ENCODE data around the gene GEMIN7.

Gene GEMIN7

DNA sequence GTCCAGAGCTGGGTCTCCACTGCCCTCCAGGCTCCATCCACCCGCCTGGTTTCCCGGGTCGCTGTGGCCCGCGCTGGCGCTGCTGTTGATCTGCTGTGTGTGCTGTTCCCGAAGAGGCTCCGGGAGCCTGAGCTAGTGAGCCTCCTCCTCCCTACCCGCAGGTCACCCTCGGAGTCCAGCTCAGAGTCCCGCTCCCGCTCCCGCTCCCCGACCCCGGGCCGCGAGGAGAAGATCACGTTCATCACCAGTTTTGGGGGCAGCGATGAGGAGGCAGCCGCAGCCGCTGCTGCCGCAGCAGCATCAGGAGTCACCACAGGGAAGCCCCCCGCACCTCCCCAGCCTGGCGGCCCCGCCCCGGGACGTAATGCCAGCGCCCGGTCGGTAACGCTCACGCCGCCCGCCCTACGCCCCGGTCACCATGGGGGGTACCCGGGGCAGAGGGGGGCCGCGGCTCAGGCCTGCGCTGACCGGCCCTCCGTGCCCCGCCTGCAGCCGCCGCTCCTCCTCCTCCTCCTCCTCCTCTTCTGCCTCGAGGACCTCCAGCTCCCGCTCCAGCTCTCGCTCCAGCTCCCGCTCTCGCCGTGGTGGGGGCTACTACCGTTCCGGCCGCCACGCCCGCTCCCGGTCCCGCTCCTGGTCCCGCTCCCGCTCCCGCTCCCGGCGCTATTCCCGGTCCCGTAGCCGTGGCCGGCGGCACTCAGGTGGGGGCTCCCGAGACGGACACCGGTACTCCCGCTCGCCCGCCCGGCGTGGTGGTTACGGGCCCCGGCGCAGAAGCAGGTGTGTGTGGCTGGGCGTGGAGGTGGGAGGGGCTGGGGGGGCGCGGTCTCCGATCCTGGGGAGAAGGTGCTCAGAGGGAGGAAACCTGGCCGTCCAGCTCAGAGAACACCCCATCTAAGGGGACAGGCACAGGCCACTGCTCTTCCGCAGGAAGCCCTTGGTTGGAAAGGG lies 14.9 kb upstream of the GEMIN7 start:
- no peak for DNase-seq

DNA sequence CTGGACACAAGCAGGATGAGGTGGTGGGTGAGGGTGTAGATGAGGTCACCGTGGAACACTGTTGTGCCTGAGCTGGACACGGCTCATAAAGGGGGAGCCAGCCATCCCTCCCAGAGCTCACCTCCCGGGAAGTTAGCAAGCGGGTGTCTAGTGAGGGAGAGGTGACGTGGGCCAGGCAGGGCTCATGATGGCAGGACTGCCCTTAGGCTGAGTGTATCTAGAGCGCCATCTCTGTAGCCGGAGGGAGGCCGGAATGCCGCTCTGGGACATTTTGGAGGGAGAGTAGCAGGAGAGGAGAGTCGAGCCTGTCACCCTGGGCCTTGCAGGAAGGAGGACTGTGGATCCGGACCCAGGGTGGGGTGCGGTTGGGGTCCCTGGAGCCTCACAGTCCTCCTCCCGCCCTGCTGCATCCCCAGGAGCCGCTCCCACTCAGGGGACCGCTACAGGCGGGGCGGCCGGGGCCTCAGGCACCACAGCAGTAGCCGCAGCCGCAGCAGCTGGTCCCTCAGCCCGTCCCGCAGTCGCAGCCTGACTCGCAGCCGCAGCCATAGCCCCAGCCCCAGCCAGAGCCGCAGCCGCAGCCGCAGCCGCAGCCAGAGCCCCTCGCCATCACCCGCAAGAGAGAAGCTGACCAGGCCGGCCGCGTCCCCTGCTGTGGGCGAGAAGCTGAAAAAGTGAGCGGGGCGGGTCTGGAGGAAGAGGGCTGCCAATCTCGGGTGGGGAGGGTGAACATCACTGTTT lies 12.0 kb upstream of the GEMIN7 start:
- DNase-seq = no peak

DNA sequence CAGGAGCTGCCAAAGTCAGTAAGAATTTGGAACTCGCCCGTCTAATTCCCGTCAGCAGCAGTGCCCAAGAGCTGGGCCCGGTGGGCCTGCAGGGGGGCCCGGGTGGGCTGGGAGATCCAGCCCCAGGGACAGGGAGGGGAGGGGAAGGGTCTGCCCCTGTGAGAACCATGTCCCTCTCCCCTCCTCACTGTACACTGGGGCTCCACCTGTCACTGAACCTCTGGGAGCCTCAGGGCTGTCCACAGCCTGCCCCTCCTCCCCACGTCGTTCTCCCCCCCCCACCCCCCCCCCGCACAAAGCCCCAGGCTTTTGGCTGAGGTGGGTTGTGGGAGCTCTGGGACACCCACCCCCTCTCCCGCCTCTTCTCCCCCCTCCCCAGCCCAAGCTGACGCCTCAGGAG lies 11.0 kb upstream of the GEMIN7 start:
- no peak for DNase-seq

DNA sequence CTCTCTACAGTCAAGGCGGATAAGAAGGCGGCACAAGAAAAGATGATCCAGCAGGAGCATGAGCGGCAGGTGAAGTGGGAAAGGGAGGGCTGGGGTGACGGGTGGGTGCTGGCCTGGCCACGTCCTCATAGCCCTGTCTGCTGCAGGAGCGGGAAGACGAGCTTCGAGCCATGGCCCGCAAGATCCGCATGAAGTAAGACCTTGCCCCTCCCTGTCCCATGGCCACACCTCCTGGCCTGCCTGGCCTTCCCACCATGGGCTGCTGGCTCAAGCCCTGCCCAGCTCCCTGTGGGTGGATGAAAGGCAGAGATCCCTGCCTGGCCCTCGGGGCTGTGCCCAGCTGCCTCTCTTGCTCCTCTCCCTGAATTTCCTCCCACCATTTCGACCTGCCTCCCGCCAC lies 10.0 kb upstream of the GEMIN7 start:
- no peak for DNase-seq

DNA sequence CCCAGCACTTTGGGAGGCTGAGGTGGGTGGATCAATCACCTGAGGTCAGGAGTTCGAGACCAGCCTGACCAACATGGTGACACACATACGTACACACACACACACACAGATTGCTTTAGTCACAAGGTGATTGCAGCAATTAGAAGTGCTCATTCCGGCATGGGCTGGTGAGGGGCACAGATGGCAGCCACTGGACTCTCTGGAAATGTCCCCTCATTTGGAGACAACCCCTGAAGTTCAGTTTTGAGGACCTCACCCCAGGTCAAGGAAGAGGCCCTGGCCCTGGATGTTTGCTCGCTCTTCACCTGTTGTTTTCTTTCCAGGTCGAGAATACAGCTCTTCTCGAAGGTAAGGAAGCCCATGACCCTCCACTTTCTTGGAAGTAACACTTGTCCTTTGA lies 8.8 kb upstream of the GEMIN7 start:
- no peak for DNase-seq

DNA sequence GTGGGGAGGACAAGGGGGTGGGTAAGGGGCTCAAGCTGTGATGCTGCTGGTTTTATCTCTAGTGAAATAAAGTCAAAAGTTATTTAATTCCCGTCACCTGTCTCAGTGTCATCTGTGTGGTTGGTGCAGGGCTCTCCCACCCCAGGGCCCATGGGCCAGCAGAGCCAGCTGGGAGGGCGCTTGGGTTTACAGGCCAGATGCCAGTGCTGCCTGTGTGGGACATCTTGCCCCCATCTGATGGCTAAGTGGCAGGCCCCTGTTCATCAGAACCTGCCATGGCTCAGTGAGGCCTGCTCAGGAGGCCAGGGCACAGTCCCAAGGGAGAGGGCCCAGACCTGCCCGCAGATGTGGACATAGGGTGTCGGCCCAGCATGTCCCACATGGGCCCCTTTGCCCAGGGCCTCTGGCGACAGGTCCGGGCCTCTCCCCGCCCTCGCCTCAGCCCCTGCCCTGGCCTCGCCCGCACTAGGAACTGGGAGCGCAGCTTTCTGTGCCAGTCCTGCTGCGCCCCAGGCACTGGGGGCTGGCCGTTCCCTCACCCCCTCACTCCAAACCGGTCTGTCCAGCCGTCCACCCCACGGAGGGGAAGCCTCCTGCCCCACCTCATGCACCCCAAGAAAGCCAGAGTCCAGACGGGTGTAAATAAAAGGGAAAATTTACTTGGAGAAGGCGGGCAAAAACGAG lies 8.1 kb upstream of the GEMIN7 start:
- no peak for DNase-seq

DNA sequence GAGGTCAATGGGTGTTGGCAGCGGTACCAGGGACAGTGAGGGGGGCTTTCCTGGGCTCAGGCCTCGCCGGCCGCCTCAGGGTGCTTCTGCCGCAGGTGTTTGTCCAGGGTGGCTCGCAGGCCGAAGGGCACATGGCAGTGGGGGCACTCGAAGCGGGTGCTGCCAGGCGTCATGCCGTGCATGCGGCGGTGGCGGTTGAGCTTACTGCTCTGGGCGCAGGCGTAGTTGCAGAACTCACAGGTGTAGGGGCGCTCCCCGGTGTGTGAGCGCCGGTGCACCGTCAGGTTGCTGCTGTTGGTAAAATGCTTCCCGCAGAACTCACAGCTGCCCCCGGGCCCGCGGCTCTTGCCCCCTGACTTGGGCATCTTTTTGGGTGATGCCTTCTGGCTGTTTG lies 7.5 kb upstream of the GEMIN7 start:
- DNase-seq = no peak

DNA sequence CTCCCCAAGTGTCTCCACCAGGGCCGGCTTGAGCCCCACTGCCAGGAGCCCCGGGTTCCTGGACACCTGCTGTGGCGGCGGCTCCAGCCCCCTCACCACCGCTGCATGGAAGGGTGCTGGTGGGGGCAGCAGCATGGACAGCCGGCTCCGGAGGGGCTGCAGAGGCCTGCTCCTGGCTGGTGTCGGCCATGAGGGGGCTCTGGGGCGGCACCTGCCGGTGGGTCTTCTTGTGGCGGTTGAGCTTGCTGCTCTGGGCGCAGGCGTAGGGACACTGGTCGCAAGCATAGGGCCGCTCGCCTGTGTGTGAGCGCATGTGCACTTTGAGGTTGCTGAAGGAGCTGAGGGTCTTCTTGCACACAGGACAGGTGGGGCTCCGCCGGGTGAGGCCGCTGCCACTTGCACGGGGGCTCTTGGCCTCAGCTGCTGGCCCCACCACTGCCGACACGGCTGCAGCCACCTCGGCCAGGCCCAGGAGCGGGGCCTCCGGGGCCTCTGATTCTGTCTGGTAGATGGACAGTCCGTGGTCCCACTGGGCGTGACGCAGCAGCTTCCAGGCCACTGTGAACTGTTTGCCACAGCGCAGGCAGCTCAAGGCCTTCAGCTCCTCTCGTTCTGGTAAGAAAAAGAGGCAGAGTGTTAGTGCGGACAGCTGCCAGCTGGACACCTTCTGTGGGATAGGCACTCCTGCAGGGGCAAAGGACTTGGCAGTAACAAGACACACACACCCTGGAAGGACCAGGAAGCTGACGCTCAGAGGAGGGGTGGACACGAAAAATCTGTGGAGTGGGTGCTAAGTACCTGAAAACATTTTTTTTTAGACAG lies 6.9 kb upstream of the GEMIN7 start:
- no peak for DNase-seq

DNA sequence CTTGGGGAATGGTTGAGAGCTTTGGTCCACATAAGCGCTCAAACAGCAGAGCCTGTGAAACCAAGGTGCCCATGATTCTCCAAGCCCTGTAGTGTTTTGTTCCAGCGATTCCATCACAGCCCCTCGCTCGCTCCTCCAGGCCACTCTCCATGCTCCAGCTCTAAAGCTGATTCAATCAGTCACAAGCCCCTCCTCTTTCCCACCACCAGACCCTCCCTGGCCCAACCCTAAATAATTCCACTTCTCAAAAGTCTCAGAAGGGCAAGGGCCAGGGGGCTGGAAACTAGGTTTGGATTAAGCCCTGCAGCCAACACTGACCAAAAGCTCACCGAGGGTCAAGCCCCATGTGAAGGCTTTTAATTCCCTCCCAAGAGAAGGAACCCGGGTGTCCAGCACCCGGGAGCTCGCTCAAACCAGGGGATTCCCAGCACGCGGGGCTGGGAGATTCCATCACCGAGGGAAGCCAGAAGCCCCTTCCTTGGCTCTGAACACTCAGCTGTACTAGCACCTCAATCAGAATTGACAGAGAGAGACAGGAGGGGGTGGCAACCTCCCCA lies 4.2 kb upstream of the GEMIN7 start:
- no peak for DNase-seq

DNA sequence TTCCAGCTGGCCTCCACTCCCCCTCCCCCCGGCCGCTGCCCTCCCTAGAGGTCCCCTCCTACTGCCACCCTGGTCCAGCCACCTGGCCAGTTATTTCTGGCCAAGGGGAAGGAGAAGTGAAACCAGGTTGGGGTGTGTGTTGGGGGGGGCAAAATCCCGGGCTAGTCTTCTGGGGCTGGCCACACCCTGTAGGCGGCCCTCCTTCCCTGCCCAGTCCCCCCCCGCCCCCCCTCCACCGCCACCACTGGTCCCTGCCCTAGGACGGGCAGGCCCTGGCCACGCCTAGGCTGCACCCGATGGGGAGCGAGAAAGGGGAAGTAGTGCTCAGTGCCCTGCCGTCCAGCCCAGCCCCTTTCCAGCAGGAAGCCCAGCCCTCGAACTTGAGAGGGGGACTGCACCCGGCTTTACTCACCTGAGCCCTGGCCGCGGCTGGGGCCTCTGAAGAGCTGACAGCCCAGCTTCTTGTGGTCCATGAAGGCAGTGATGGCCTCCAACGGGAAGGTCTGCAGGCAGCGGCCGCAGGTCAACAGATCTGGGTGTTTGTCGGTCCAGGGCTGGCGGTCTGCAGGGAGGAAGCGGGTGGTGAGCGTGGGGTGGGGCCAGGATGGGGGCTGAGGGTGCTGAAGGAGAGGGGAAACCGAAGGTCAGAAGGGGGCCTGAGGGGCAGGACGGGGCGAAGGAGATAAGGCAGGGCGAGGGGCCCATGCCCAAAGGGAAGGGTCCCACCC lies 3.6 kb upstream of the GEMIN7 start:
- peak; percentile 57 to 87 for DNase-seq

DNA sequence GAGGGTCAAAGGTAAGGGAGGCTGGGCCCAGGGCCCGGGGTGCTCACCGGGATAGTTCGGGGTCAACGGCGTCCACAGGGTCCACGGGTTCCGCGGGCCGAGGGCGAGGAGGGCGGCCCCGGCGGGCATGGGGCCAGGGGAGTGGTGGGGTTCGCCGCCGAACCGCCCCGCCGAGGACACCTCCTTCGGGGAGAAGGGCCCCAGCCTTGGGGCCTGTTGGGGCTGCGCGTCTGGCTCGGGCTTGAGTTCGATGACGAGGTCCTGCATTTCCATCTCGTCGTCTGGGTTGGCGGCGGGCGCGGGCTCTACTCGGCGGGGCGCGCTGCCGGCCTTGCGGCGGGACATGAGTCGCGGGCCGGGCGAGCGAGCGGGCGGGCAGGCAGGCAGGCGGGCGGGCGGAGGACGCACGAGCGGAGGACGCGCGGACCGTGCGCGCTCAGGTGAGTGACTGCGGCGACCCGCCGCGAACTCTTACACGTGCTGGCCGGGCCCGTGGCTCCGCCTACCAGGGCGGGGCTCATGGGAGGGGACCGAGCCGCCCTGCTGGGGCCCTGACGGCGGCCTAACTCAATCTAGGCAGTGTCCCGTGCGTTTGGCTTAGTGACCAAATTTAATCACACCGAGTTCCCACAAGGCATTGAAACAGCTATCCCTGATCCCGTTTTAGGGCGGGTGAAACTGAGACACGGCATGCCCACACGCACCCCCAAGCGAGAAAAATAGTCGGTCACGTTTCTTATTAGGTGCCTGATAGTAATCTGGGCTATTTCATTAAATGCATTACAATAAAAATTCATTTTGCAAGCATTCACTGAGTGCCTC lies 2.8 kb upstream of the GEMIN7 start, which contains the start of gene ZNF296:
ZNF296 (minus strand) TSS at position 450 of the 822 bp plus-strand sequence; CDS start at position 345, 105 bp downstream.
- DNase-seq = peak; percentile 79 to 80

DNA sequence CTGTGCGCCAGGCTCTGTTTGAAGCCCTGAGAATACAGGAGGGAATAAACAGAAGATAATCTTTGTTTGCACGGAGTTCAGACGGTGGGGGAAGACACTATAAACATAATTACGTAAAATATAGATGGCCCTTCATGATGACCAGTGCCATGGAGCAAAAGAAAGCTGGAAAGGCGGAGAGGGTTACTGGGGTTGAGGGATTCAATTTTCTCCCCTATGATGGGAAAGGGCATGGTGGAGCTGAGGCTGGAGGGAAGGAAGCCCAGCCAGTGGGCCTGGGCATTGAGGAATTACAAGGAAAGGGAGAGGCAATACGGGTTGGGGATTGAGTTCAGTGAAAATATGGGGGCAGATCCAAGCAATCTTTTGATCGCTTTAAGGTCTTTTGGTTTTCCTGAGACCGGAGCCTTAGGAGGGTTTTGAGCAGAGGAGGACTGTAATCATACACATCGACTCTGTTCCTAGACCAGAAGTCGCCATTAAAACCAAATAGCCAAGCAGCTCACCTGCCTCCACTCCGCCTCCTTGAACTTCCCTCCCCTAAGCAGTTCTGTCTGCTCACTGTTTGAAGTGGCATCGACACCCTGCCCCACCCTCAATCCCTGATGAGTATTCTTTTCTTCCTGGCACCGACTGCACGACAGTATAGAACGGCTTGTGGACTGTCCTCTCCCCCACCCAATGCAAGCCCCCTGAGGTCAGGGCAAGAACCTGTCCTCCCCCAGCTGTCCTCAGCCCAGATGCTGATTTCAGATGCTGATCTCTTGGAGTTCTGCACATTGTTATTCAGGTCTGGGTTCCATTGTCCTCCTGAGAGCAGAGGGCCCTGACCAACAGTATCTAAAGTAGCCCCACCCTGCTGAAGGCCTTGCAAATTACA lies 2.0 kb upstream of the GEMIN7 start:
- no peak for DNase-seq

DNA sequence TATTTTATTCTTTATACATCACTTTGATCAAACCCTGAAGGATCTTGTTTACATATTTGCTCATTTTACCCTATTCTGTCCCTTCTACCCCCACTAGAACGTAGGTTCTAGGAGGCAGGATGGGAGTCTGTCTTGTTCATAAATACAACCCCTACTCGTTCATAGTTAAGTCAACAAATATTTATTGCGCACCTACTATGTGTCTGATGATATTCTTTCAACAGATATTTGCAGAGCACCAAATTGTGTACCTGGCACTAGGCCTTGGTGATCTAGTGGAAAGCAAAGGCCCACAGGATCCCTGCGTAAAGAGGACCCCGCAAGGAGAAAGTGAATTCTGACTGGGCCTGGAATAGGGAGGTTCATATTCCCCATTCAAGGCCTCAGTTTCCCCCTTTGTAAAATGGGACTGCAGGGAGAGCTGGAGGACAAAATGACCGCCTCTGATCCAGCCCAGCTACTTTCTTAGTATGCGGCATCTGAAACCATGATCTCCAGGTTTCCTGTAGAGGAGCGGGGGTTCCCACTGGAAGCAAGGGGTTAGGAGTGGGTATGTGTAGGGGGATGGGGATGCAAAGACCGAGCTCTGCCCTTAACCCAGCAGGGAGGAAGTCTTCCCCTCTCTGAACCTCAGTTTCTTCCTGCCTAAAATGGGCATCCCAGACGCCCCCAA lies 534 bp upstream of the GEMIN7 start:
- DNase-seq = no peak

DNA sequence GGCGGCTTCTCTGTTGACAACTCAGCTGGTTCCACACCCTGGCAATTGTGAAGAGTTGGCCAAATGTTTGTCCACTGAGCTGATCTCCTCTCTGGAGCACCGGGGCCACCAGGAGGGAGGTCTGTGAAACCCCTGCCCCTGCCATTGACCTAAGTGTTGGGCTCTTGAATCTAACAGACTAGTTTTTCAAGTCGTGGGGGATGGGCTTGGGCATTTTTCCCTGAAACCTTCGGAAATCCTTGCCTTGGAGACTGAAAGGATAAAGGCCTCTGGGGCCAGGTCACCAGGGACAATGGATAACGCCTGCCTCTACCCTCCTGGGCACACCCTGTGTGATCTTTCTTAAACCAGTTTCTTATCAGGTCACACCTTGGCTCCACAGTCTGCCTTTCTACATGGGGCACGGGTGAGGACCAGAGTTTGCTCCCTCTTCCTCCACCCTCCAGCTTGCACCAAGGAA lies 881 bp downstream of the GEMIN7 start:
- no peak for DNase-seq

DNA sequence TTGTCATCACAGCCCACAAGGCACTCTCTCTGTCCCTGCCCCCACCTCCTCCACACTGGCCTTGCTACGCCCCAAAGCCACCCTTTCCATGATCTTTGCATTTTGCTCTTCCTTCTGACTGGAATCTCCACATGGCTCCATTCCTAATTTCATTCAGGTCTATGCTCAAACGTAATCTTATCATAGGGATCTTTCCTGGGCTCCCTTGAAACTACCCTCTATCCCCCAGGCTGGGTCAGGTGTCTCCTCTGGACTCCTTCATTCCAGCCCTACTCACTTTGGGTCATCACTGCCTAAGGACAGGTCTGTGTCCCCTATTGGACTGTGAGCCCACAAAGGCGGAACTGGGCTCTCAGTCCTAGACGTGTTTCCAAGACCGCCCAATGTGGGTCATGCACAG lies 3.1 kb downstream of the GEMIN7 start:
- no peak for DNase-seq

DNA sequence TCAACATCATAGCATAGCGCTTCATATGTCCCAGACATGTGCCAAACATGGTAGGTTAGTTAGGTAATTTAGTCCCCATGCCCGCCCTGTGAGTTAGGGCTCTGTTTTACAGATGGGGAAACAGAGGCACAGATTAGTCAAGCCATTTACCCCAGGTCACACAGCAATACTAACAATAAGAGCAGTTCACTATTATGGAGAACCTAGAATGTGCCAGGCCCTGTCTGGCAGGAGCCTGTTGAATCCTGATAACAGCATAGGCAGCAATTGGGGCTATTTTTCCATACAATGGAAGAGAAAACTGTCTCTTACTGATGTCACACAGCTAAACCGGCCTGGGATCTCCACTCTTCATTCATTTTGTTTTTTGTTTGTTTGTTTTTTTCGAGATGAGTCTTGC lies 7.4 kb downstream of the GEMIN7 start:
- DNase-seq = no peak

DNA sequence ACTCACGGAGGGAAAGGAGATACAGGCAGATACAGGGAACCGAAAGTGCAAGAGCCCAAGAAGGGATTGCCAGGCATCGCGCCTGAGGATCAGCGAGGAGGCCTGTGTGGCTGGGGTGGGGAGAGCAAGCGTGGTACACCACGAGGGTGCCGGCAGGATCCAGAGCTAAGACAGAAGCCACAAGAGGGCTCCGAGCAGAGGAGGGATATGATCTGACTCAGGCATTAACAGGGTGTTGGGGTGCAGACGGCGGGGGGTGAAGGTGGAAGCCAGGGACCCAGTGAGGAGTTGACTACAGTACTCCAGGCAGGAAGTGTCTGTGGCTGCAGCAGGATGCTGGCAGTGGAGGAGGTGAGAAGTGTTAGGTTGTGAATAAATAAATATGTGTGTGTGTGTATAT lies 8.5 kb downstream of the GEMIN7 start:
- DNase-seq = peak; percentile 78 to 84

DNA sequence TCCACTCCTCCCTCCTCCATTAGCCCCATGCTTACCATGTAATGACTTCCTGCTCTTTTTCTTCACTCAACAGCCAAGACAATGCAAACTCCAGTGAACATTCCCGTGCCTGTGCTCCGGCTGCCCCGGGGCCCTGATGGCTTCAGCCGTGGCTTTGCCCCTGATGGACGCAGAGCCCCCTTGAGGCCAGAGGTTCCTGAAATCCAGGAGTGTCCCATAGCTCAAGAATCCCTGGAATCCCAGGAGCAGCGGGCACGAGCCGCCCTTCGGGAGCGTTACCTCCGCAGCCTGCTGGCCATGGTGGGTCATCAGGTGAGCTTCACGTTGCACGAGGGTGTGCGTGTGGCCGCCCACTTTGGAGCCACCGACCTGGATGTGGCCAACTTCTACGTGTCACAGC lies 11.0 kb downstream of the GEMIN7 start:
- DNase-seq = no peak

DNA sequence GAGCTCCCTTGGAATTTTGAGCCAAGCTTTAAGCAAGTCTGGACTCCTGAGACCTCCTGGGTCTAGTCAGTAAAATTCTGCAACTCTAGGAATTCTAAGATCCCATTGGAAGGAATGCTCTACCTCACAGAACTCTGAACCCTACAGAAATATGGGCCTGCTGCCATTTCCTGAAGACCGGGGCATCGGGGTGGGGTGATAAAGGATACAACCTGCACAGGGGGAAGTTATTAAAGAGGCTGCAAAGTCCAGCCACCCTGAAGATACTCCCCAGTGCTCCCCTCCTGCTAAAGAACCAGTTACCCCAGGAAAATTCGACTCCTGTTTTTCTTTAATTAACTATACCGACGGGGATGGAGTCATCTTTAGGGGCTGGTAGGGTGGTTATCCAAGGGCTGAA lies 11.5 kb downstream of the GEMIN7 start:
- no peak for DNase-seq
